GM18873 (cell line): ENCODE measurements around the gene CTNNA3.

Experiments
- ATAC-seq: cut with Tn5 transposase; IDR thresholded peaks from one replicate; pipeline ENCODE4 v1.9.1; 2021; ENCODE audit warnings: mild to moderate bottlenecking, moderate library complexity, moderate number of reproducible peaks; ENCODE audit not compliant: unreplicated experiment, low FRiP score

CTNNA3 gene

GRCh38 chr10:67075491-67075971 lies 620.5 kb downstream of the CTNNA3 start:
- no peak for ATAC-seq

- no peak for ATAC-seq
Observed at GRCh38 chr10:67072654-67073053, 623.3 kb downstream of the CTNNA3 start.

GRCh38 chr10:67050415-67050814 lies 645.6 kb downstream of the CTNNA3 start:
- no peak for ATAC-seq

- ATAC-seq: no peak
Observed at GRCh38 chr10:67049988-67050387, 646.0 kb downstream of the CTNNA3 start.

- no peak for ATAC-seq
Observed at GRCh38 chr10:67046507-67046906, 649.5 kb downstream of the CTNNA3 start.

- no peak for ATAC-seq
Observed at GRCh38 chr10:67045404-67045803, 650.6 kb downstream of the CTNNA3 start.

- no peak for ATAC-seq
Observed at GRCh38 chr10:67043041-67043440, 653.0 kb downstream of the CTNNA3 start.

GRCh38 chr10:67036808-67037207 lies 659.2 kb downstream of the CTNNA3 start:
- ATAC-seq: no peak

- ATAC-seq: no peak
Observed at GRCh38 chr10:67033878-67034277, 662.1 kb downstream of the CTNNA3 start.

GRCh38 chr10:67022099-67022498 lies 673.9 kb downstream of the CTNNA3 start:
- no peak for ATAC-seq

GRCh38 chr10:67017218-67017617 lies 678.8 kb downstream of the CTNNA3 start:
- ATAC-seq: no peak

- no peak for ATAC-seq
Observed at GRCh38 chr10:67015225-67015624, 680.8 kb downstream of the CTNNA3 start.

GRCh38 chr10:67011981-67012380 lies 684.0 kb downstream of the CTNNA3 start:
- ATAC-seq: no peak

- ATAC-seq: no peak
Observed at GRCh38 chr10:67011480-67011879, 684.5 kb downstream of the CTNNA3 start.

GRCh38 chr10:67005981-67006380 lies 690.0 kb downstream of the CTNNA3 start:
- no peak for ATAC-seq

- ATAC-seq: no peak
Observed at GRCh38 chr10:67004690-67005089, 691.3 kb downstream of the CTNNA3 start.

GRCh38 chr10:66999762-67000545 lies 696.0 kb downstream of the CTNNA3 start:
- no peak for ATAC-seq

- ATAC-seq: no peak
Observed at GRCh38 chr10:66996996-66997395, 699.0 kb downstream of the CTNNA3 start.

GRCh38 chr10:66990143-66990830 lies 705.7 kb downstream of the CTNNA3 start:
- no peak for ATAC-seq

- ATAC-seq: no peak
Observed at GRCh38 chr10:66983475-66983818, 712.5 kb downstream of the CTNNA3 start.

GRCh38 chr10:66982792-66983474 lies 713.1 kb downstream of the CTNNA3 start:
- ATAC-seq: no peak
